ENCODE data around the gene DLL3. TPM values are rescaled to one million over a fixed set of nuclear protein-coding genes. Genes with fewer than 3 reads are reported as not detected.

DLL3 gene
- total and polyA plus RNA-seq, 10 of the 15 experiments (the other 5 are each of a cell fraction or from before 2014, with no cell fraction given) = 0.18 to 2.0 (median 0.95) TPM

GRCh38 chr19:39474139-39474620 lies 24.6 kb upstream of the DLL3 start:
- Histone ChIP-seq H3K4me3 (no peak overlapping the region), H3K36me3 (ENCODE audit: control insufficient read depth in 2 of 2, insufficient read depth in 2 of 2, low read length in 1 of 2) (peaks cover 41 to 58% of the 10 kb centered on the region in 2 experiments), H3K9ac (ENCODE audit: control insufficient read depth, insufficient read depth, low read length) (no peak overlapping the region), H2AFZ (ENCODE audit: control insufficient read depth, low read depth, low read length) (no peak overlapping the region), H3K4me1 (ENCODE audit: control insufficient read depth, insufficient read depth, low read length) (no peaks in the 10 kb centered on the region), H3K9me3 (replicated peaks; ENCODE audit: control insufficient read depth, insufficient read depth, low read length) (no peaks in the 10 kb centered on the region), H4K20me1 (ENCODE audit: control insufficient read depth, insufficient read depth) (no peaks in the 10 kb centered on the region), H3K79me2 (ENCODE audit: control insufficient read depth, insufficient read depth, low read length) (no peaks in the 10 kb centered on the region), H3K27me3 (replicated peaks in 1 of 2; ENCODE audit: control insufficient read depth in 2 of 2, insufficient read depth in 2 of 2, low read length in 1 of 2) (no peaks in the 10 kb centered on the region), H3K4me2 (ENCODE audit: control insufficient read depth, insufficient read depth) (no peak overlapping the region), H3K27ac (ENCODE audit: control insufficient read depth, insufficient read depth) (no peak overlapping the region)
- FAIRE-seq = no peak
- in situ Hi-C loops (cut with MboI) = no loop called here
- BruUV-seq (replicated peaks) = no TSS peak
- intact Hi-C loops (cut with micrococcal nuclease; ENCODE audit: unreplicated experiment) = loop anchor here (1.0 kb wide), 1 partner anchor 58 kb away; the partner anchor contains the start of gene EID2B
- DNase-seq (ENCODE audit: low read depth, low spot score) = no peak
- ChIA-PET POLR2A (no interaction called here), SMC1A (ENCODE audit: uncharacterized antibody, unreplicated experiment) (interaction anchor here (1.0 to 1.7 kb wide), 6 partner anchors 16 to 62 kb away, joined by 3 to 8 read pairs (median 4); partner anchors contain the start of genes EID2B and RPS16), RAD21 (ENCODE audit: unreplicated experiment) (interaction anchor here (1.1 to 1.9 kb wide), 4 partner anchors 29 to 78 kb away, joined by 4 to 6 read pairs (median 4); partner anchors contain the start of gene EID2B), CTCF (interaction anchor here (0.8 to 3.9 kb wide), 27 partner anchors 11 to 201 kb away, joined by 3 to 41 read pairs (median 4); partner anchors contain the start of genes DLL3, EID2B, RPS16 and SUPT5H)
- WGBS (ENCODE audit: insufficient coverage, insufficient replicate concordance, low lambda C conversion rate, missing lambda C conversion rate) = 41% methylated on average over 8 of the region's 9 CpGs
- TF ChIP-seq SMC3 (IDR thresholded peaks at IDR 0.05; ENCODE audit: borderline replicate concordance, low read length) = peak; percentile 65
- TF ChIP-seq SPI1 (IDR thresholded peaks at IDR 0.05; ENCODE audit: borderline replicate concordance, insufficient read depth, low read depth, low read length) = 0 out of 2 replicates have a peak, but pooled peaks have one; percentile 4
- peak; percentile 65 to 94 (median 78) for TF ChIP-seq CTCF (IDR thresholded peaks at IDR 0.05 in 2 of 3, conservative IDR thresholded peaks at IDR 0.05 in 1 of 3; ENCODE audit: control insufficient read depth in 2 of 3, extremely low read depth in 1 of 3, insufficient read depth in 1 of 3, low read depth in 3 of 3, low read length in 3 of 3)
- peak; percentile 51 for TF ChIP-seq RAD21 (IDR thresholded peaks at IDR 0.05; ENCODE audit: insufficient read depth, low read depth, low read length)
- no peak for TF ChIP-seq EED (IDR thresholded peaks at IDR 0.05; ENCODE audit: low read depth)
- TF ChIP-seq IRF5 (IDR thresholded peaks at IDR 0.05; ENCODE audit: borderline replicate concordance) = no peak
- TF ChIP-seq RCOR1 (conservative IDR thresholded peaks at IDR 0.05; ENCODE audit: low read depth, low read length) = no peak
- peak; percentile 47; the same call in 1 of the 2 replicates for TF ChIP-seq HDGF (IDR thresholded peaks at IDR 0.05)
- peak; percentile 93 for ATAC-seq
